Testis (tissue), 2 donors: ENCODE data around the gene TET1.

Source experiments
- CTCF ChIP-seq, 3 experiments: fragments of 450-650 bp in 2 of 3; fragments of 200-600 bp in 1 of 3; sonication (generic) in 1 of 3; IDR thresholded peaks; one replicate each; pipeline ENCODE4 v1.5.1; 2016 to 2019; ENCODE audit warnings: antibody characterized with exemption in 3 of 3, mild to moderate bottlenecking in 2 of 3, moderate library complexity in 1 of 3
- POLR2A ChIP-seq: fragments of 450-650 bp; IDR thresholded peaks from one replicate; pipeline ENCODE4 v1.6.1; 2017; ENCODE audit warnings: antibody characterized with exemption, mild to moderate bottlenecking, moderate library complexity

DNA sequence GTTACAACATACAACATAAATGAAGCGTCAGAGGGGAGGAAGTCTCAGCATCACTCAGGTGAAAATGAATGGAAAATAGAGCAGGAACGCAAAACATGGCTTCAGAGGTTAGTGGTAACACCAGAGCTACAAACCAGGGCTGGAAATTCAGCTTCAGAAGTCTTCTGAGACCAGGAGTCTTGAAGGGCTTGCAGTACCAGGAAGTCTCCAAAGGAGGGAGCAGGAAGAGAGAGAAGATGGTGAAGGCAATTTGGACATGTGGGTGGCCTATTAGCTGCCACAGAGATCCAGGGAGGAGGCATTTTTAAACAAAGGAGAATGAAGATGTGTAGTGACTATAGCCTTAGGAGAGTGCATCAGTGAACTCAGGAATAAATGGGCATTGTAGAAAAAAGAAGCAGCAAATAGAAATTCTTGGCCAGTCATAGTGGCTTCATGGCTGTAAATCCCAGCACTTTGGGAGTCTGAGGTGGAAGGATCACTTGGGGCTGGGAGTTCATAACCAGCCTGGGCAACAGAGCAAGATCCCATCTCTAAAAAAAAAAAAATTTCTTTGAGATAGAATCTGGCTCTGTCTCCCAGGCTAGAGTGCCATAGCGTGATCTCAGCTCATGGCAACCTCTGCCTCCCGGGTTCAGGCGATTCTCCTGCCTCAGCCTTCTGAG, 9.3 kb upstream of the TET1 start:
- TF ChIP-seq CTCF (IDR thresholded peaks at IDR 0.05), result peak; percentile 63 to 78 (median 66)
- no peak for TF ChIP-seq POLR2A
